CD4-positive, alpha-beta T cell treated with Interleukin-6 at 100 ng/mL for 8 hours (primary cell): ENCODE results near the gene PPP1R37.

Experiments used
- DNase-seq: peaks from one replicate; pipeline ENCODE4 v3.0.0-alpha.2; 2020; ENCODE audit warnings: mixed read lengths, low spot score

PPP1R37 gene

GRCh38 chr19:45153339-45154063, 60.5 kb downstream of the PPP1R37 start:
- DNase-seq = peak; percentile 12

GRCh38 chr19:45154064-45154827, 61.3 kb downstream of the PPP1R37 start:
- DNase-seq = no peak

- DNase-seq = no peak
These were observed 63.1 kb downstream of the PPP1R37 start for GRCh38 chr19:45156011-45156630.

- no peak for DNase-seq
These were observed 63.8 kb downstream of the PPP1R37 start for GRCh38 chr19:45156751-45157150.

GRCh38 chr19:45158503-45159209, 65.7 kb downstream of the PPP1R37 start:
- DNase-seq = no peak

GRCh38 chr19:45159210-45159970, 66.4 kb downstream of the PPP1R37 start:
- no peak for DNase-seq

GRCh38 chr19:45159971-45160324, 67.0 kb downstream of the PPP1R37 start:
- no peak for DNase-seq

- no peak for DNase-seq
These were observed 68.1 kb downstream of the PPP1R37 start, which contains the start of gene NKPD1 for GRCh38 chr19:45160870-45161737. NKPD1 (minus strand) TSS chr19:45160982; CDS start chr19:45160150, 832 bp downstream.

- DNase-seq = no peak
These were observed 69.0 kb downstream of the PPP1R37 start for GRCh38 chr19:45161738-45162607.

GRCh38 chr19:45162608-45163143, 69.7 kb downstream of the PPP1R37 start:
- DNase-seq = no peak

GRCh38 chr19:45163156-45163555, 70.2 kb downstream of the PPP1R37 start:
- DNase-seq = no peak

GRCh38 chr19:45163751-45164460, 70.9 kb downstream of the PPP1R37 start:
- DNase-seq = no peak

GRCh38 chr19:45164577-45165335, 71.8 kb downstream of the PPP1R37 start:
- DNase-seq = peak; percentile 47

- no peak for DNase-seq
These were observed 73.8 kb downstream of the PPP1R37 start for GRCh38 chr19:45166723-45167252.

- DNase-seq = no peak
These were observed 75.9 kb downstream of the PPP1R37 start for GRCh38 chr19:45168767-45169351.

- DNase-seq = no peak
These were observed 76.6 kb downstream of the PPP1R37 start for GRCh38 chr19:45169602-45170001.
